Adrenal gland (tissue), 12 donors: ENCODE results near the gene TMEM151B. TPM values are rescaled to one million over a fixed set of nuclear protein-coding genes. Genes with fewer than 3 reads are reported as not detected.
"Not testable (repeated sequence)": the region's sequence is repeated elsewhere in the genome, so short reads cannot be mapped to it uniquely, and the experiment has no call there.

Source experiments
- DNase-seq, 7 donors: peaks; one replicate each; pipeline ENCODE4 v3.0.0-alpha.2; 2019 to 2020
- H3K27ac ChIP-seq, 5 donors: fragments of 200-600 bp; sonication (generic) in 4 of 5; 1 replicate in 3 of 5; 2 replicates in 2 of 5; pipeline versions ENCODE4 v1.5.1 to v1.8.0; 2016 to 2020; ENCODE audit warnings: mild to moderate bottlenecking in 1 of 5
- H3K27me3 ChIP-seq: fragments of 200-600 bp; 2 replicates; pipeline ENCODE4 v1.8.0; 2021
- H3K36me3 ChIP-seq, 2 donors: fragments of 200-600 bp; replicated peaks in 1 of 2; 1 replicate in 1 of 2; 2 replicates in 1 of 2; pipeline versions ENCODE4 v1.5.1 to v1.8.0; 2018 to 2022
- H3K4me1 ChIP-seq, 2 donors: fragments of 200-600 bp; replicated peaks in 1 of 2; 1 replicate in 1 of 2; 2 replicates in 1 of 2; pipeline versions ENCODE4 v1.5.1 to v1.8.0; 2018 to 2021
- H3K4me3 ChIP-seq, 4 donors: fragments of 200-600 bp; sonication (generic) in 3 of 4; one replicate each; pipeline ENCODE4 v1.5.1; 2016 to 2018
- H3K9me3 ChIP-seq, 3 donors: fragments of 200-600 bp; sonication (generic) in 1 of 3; replicated peaks in 1 of 3; 1 replicate in 2 of 3; 2 replicates in 1 of 3; pipeline versions ENCODE4 v1.5.1 to v1.8.0; 2016 to 2021
- CTCF ChIP-seq, 6 experiments: fragments of 450-650 bp in 4 of 6; fragments of 200-600 bp in 2 of 6; sonication (generic) in 1 of 6; IDR thresholded peaks; 1 replicate in 5 of 6; 2 replicates in 1 of 6; pipeline versions ENCODE4 v1.5.1 to v1.8.0; 2016 to 2021; ENCODE audit warnings: antibody characterized with exemption in 6 of 6, mild to moderate bottlenecking in 2 of 6, moderate library complexity in 1 of 6
- POLR2A ChIP-seq, 2 donors: fragments of 450-650 bp; IDR thresholded peaks; one replicate each; pipeline ENCODE4 v1.6.1; 2017; ENCODE audit warnings: antibody characterized with exemption in 2 of 2, mild to moderate bottlenecking in 2 of 2, moderate library complexity in 1 of 2
- WGBS, 4 donors: extraction: QIAGEN DNeasy Blood & Tissue Kit in 2 of 4; methylation state at CpG; one replicate each; pipeline versions ENCODE4 v1.1.5 to v1.1.7; 2013 to 2017; 5-methylcytosine and 5-hydroxymethylcytosine counted together
- intact Hi-C, 2 donors: fragments of 100-400 bp; cut with DNase I; formaldehyde crosslinking; loops; one replicate each; pipeline versions ENCODE4 v1.14.1 to v1.15.0; 2022 to 2023
- polyA plus RNA-seq, 3 donors: library from polyadenylated mRNA; stranded (reverse); fragments of 200-250 nt in 2 of 3; fragments of 350-450 nt in 1 of 3; fragmentation: Illumina TruSeq in 1 of 3; extraction: RNeasy Lipid Tissue Mini Kit (QIAGEN cat#74804) in 1 of 3; gene quantifications; one replicate each; pipeline ENCODE4 v1.2.3, GENCODE V29; 2013 to 2014
- total RNA-seq, 9 donors: library from RNA; depleted of rRNA in 4 of 9; stranded (reverse); fragments of >200 nt in 4 of 9; fragments of 120-200 nt in 1 of 9; fragmentation: NEBNext Ultra II Directional in 1 of 9; extraction: Animal tissue kit (Norgen Biotek cat#: 25700) in 1 of 9; gene quantifications; one replicate each; pipeline versions ENCODE4 v1.1.0 to v1.2.4, GENCODE V29; 2013 to 2023
- donor health status: healthy with polysubstance abuse.
- donor health status: Bipolar disorder and iron deficiency.
- donor health status: DM: yes; HTN: yes; CAD: no.
- donor health status: DM: no; HTN: no; CAD: no.
- donor health status: DM: no; HTN: no; CAD: no.
- donor health status: DM: yes; HTN: yes; CAD: no.

TMEM151B gene
- total and polyA plus RNA-seq, 12 donors, result 0.07 to 3.9 (median 0.79) TPM; not detected in 2

GRCh38 chr6:44316481-44316880 lies 46.2 kb downstream of the TMEM151B start:
- no peak for DNase-seq
- no peak overlapping the region for H3K4me3 ChIP-seq
- H3K36me3 ChIP-seq, result peaks cover 0 to 2% of the 10 kb centered on the region in 2 donors
- 68 to 76% (median 71%) methylated on average over 12 of the region's 12 CpGs for WGBS, 4 donors
- H3K4me1 ChIP-seq, result peaks cover 8 to 11% of the 10 kb centered on the region in 2 donors
- TF ChIP-seq POLR2A (IDR thresholded peaks at IDR 0.05), result no peak
- TF ChIP-seq CTCF (IDR thresholded peaks at IDR 0.05), result no peak
- no peaks in the 10 kb centered on the region for H3K9me3 ChIP-seq
- intact Hi-C loops, result no loop called here
- no peak overlapping the region for H3K27ac ChIP-seq
- H3K27me3 ChIP-seq, result peaks cover 7% of the 10 kb centered on the region

GRCh38 chr6:44317136-44317631 lies 46.9 kb downstream of the TMEM151B start:
- H3K4me1 ChIP-seq, H3K9me3 ChIP-seq, H3K4me3 ChIP-seq, DNase-seq, H3K27ac ChIP-seq, H3K27me3 ChIP-seq, H3K36me3 ChIP-seq, intact Hi-C loops: not testable (repeated sequence)
- 61 to 70% (median 65%) methylated on average over 9 of the region's 9 CpGs for WGBS, 4 donors

- intact Hi-C loops, result no loop called here
- no peak overlapping the region for H3K27ac ChIP-seq
- no peak for DNase-seq
- no peaks in the 10 kb centered on the region for H3K4me1 ChIP-seq
- peaks cover 7% of the 10 kb centered on the region for H3K27me3 ChIP-seq
- no peaks in the 10 kb centered on the region for H3K36me3 ChIP-seq
- H3K4me3 ChIP-seq, result no peak overlapping the region
- 87 to 95% (median 90%) methylated on average over 3 of the region's 3 CpGs for WGBS, 4 donors
- no peak for TF ChIP-seq POLR2A (IDR thresholded peaks at IDR 0.05)
- TF ChIP-seq CTCF (IDR thresholded peaks at IDR 0.05), result no peak
- H3K9me3 ChIP-seq, result no peaks in the 10 kb centered on the region
Observed at GRCh38 chr6:44321210-44321609, 51.0 kb downstream of the TMEM151B start.

GRCh38 chr6:44327096-44327495 lies 56.8 kb downstream of the TMEM151B start:
- H3K4me1 ChIP-seq, result no peaks in the 10 kb centered on the region
- no peak for TF ChIP-seq POLR2A (IDR thresholded peaks at IDR 0.05)
- no peak for TF ChIP-seq CTCF (IDR thresholded peaks at IDR 0.05)
- intact Hi-C loops, result no loop called here
- no peaks in the 10 kb centered on the region for H3K9me3 ChIP-seq
- H3K4me3 ChIP-seq, result no peak overlapping the region
- H3K27me3 ChIP-seq, result peaks cover 7% of the 10 kb centered on the region
- H3K27ac ChIP-seq, result no peak overlapping the region
- DNase-seq, result no peak
- H3K36me3 ChIP-seq, result no peaks in the 10 kb centered on the region

- intact Hi-C loops, result no loop called here
- no peak overlapping the region for H3K4me3 ChIP-seq
- 38 to 61% (median 52%) methylated on average over 2 of the region's 2 CpGs for WGBS, 4 donors
- TF ChIP-seq CTCF (IDR thresholded peaks at IDR 0.05) (no peak), POLR2A (IDR thresholded peaks at IDR 0.05) (no peak)
- peaks cover 7% of the 10 kb centered on the region for H3K27me3 ChIP-seq
- H3K4me1 ChIP-seq, result no peaks in the 10 kb centered on the region
- H3K9me3 ChIP-seq, result no peaks in the 10 kb centered on the region
- H3K36me3 ChIP-seq, result no peaks in the 10 kb centered on the region
- H3K27ac ChIP-seq, result no peak overlapping the region
- DNase-seq, result no peak
Observed at GRCh38 chr6:44327760-44328159, 57.5 kb downstream of the TMEM151B start.

- H3K9me3 ChIP-seq, intact Hi-C loops: not testable (repeated sequence)
Observed at GRCh38 chr6:44328203-44328602, 58.0 kb downstream of the TMEM151B start.

More at GRCh38 chr6:44328203-44328602, 58.0 kb downstream of the TMEM151B start:
- not testable (repeated sequence) for H3K4me3 ChIP-seq, H3K36me3 ChIP-seq, H3K4me1 ChIP-seq, H3K27ac ChIP-seq, DNase-seq, H3K27me3 ChIP-seq
- WGBS, 4 donors, result 25 to 37% (median 31%) methylated on average over 7 of the region's 9 CpGs
